GM12872 (cell line): ENCODE measurements around the gene RPP25L.

Experiments
- CTCF ChIP-seq: IDR thresholded peaks from 3 replicates; pipeline ENCODE4 v1.5.1; 2011; ENCODE audit warnings: low read depth, mild to moderate bottlenecking, low read length, moderate library complexity; ENCODE audit not compliant: insufficient read depth

RPP25L gene

GRCh38 chr9:34571481-34571810, 40.5 kb downstream of the RPP25L start:
- no peak for TF ChIP-seq CTCF

GRCh38 chr9:34570809-34571480, 41.0 kb downstream of the RPP25L start:
- no peak for TF ChIP-seq CTCF

GRCh38 chr9:34570376-34570775, 41.5 kb downstream of the RPP25L start:
- TF ChIP-seq CTCF, result no peak

- no peak for TF ChIP-seq CTCF
These were observed 43.1 kb downstream of the RPP25L start for GRCh38 chr9:34568774-34569173.

GRCh38 chr9:34568133-34568532, 43.8 kb downstream of the RPP25L start:
- TF ChIP-seq CTCF, result no peak

GRCh38 chr9:34566972-34567371, 44.9 kb downstream of the RPP25L start:
- TF ChIP-seq CTCF, result no peak

GRCh38 chr9:34566322-34566721, 45.6 kb downstream of the RPP25L start:
- TF ChIP-seq CTCF, result no peak
